Measurements from ENCODE around the gene MCF2L. TPM values are rescaled to one million over a fixed set of nuclear protein-coding genes. Genes with fewer than 3 reads are reported as not detected.

MCF2L gene
- total RNA-seq, 2 experiments from 2014 or later = 13.0 to 13.5 TPM

GRCh38 chr13:113061271-113061625, 92.2 kb downstream of the MCF2L start:
- Histone ChIP-seq H3K36me3 (ENCODE audit: insufficient read depth, low read length) (no peaks in the 10 kb centered on the region), H3K27ac (ENCODE audit: low read depth in 1 of 2, low read length in 2 of 2) (no peak overlapping the region), H3K27me3 (ENCODE audit: control insufficient read depth in 1 of 2, insufficient read depth in 2 of 2, low read length in 2 of 2) (no peaks in the 10 kb centered on the region), H3K4me3 (ENCODE audit: low read length) (no peak overlapping the region), H3K9me3 (ENCODE audit: control insufficient read depth in 1 of 2, insufficient read depth in 1 of 2, low read length in 2 of 2) (peaks cover 0 to 30% of the 10 kb centered on the region in 2 experiments), H3K4me1 (ENCODE audit: insufficient read depth, low read length) (no peaks in the 10 kb centered on the region)
- POLR2A ChIA-PET = no interaction called here
- ATAC-seq (ENCODE audit: poor library complexity) (no peak), DNase-seq (no peak)
- Mint-ChIP-seq H3K4me3 (no peak overlapping the region), H3K27ac (no peak overlapping the region), H3K27me3 (no peaks in the 10 kb centered on the region), H3K9me3 (no peaks in the 10 kb centered on the region), H3K4me1 (ENCODE audit: low read depth) (no peaks in the 10 kb centered on the region), H3K36me3 (ENCODE audit: low read depth) (peaks cover 8% of the 10 kb centered on the region)
- TF ChIP-seq, protein P1, sequence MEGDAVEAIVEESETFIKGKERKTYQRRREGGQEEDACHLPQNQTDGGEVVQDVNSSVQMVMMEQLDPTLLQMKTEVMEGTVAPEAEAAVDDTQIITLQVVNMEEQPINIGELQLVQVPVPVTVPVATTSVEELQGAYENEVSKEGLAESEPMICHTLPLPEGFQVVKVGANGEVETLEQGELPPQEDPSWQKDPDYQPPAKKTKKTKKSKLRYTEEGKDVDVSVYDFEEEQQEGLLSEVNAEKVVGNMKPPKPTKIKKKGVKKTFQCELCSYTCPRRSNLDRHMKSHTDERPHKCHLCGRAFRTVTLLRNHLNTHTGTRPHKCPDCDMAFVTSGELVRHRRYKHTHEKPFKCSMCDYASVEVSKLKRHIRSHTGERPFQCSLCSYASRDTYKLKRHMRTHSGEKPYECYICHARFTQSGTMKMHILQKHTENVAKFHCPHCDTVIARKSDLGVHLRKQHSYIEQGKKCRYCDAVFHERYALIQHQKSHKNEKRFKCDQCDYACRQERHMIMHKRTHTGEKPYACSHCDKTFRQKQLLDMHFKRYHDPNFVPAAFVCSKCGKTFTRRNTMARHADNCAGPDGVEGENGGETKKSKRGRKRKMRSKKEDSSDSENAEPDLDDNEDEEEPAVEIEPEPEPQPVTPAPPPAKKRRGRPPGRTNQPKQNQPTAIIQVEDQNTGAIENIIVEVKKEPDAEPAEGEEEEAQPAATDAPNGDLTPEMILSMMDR (IDR thresholded peaks at IDR 0.05) = no peak
- CTCF ChIA-PET = no interaction called here
- intact Hi-C loops (cut with DNase I, micrococcal nuclease) = no loop called here

GRCh38 chr13:113061796-113062425, 92.9 kb downstream of the MCF2L start:
- no peaks in the 10 kb centered on the region for H3K27me3 Mint-ChIP-seq
- no peak overlapping the region for H3K27ac ChIP-seq (ENCODE audit: low read depth in 1 of 2, low read length in 2 of 2)
- TF ChIP-seq, protein P1 (IDR thresholded peaks at IDR 0.05) = no peak
- CTCF ChIA-PET = no interaction called here
- H3K4me3 ChIP-seq (ENCODE audit: low read length) = no peak overlapping the region
- no peak for ATAC-seq (ENCODE audit: poor library complexity)
- peaks cover 8% of the 10 kb centered on the region for H3K36me3 Mint-ChIP-seq (ENCODE audit: low read depth)
- no peaks in the 10 kb centered on the region for H3K4me1 ChIP-seq (ENCODE audit: insufficient read depth, low read length)
- no peaks in the 10 kb centered on the region for H3K4me1 Mint-ChIP-seq (ENCODE audit: low read depth)
- POLR2A ChIA-PET = no interaction called here
- H3K9me3 ChIP-seq (ENCODE audit: control insufficient read depth in 1 of 2, insufficient read depth in 1 of 2, low read length in 2 of 2) = peaks cover 0 to 23% of the 10 kb centered on the region in 2 experiments
- intact Hi-C loops (cut with DNase I, micrococcal nuclease) = no loop called here
- no peak overlapping the region for H3K4me3 Mint-ChIP-seq
- H3K27ac Mint-ChIP-seq = no peak overlapping the region
- no peaks in the 10 kb centered on the region for H3K36me3 ChIP-seq (ENCODE audit: insufficient read depth, low read length)
- no peaks in the 10 kb centered on the region for H3K9me3 Mint-ChIP-seq
- H3K27me3 ChIP-seq (ENCODE audit: control insufficient read depth in 1 of 2, insufficient read depth in 2 of 2, low read length in 2 of 2) = no peaks in the 10 kb centered on the region
- DNase-seq = no peak

- H3K36me3 ChIP-seq (ENCODE audit: insufficient read depth, low read length) = no peaks in the 10 kb centered on the region
- no peaks in the 10 kb centered on the region for H3K9me3 Mint-ChIP-seq
- no peak overlapping the region for H3K4me3 ChIP-seq (ENCODE audit: low read length)
- no peaks in the 10 kb centered on the region for H3K4me1 Mint-ChIP-seq (ENCODE audit: low read depth)
- no peaks in the 10 kb centered on the region for H3K27me3 Mint-ChIP-seq
- ATAC-seq (ENCODE audit: poor library complexity) (no peak), DNase-seq (no peak)
- ChIA-PET POLR2A (no interaction called here), CTCF (no interaction called here)
- H3K4me1 ChIP-seq (ENCODE audit: insufficient read depth, low read length) = no peaks in the 10 kb centered on the region
- no peak overlapping the region for H3K4me3 Mint-ChIP-seq
- TF ChIP-seq, protein P1 (IDR thresholded peaks at IDR 0.05) = no peak
- peaks cover 0 to 15% of the 10 kb centered on the region in 2 experiments for H3K9me3 ChIP-seq (ENCODE audit: control insufficient read depth in 1 of 2, insufficient read depth in 1 of 2, low read length in 2 of 2)
- no peak overlapping the region for H3K27ac Mint-ChIP-seq
- intact Hi-C loops (cut with DNase I, micrococcal nuclease) = no loop called here
- H3K27me3 ChIP-seq (ENCODE audit: control insufficient read depth in 1 of 2, insufficient read depth in 2 of 2, low read length in 2 of 2) = no peaks in the 10 kb centered on the region
- H3K27ac ChIP-seq (ENCODE audit: low read depth in 1 of 2, low read length in 2 of 2) = no peak overlapping the region
- peaks cover 8% of the 10 kb centered on the region for H3K36me3 Mint-ChIP-seq (ENCODE audit: low read depth)
Measured at GRCh38 chr13:113062691-113063090, 93.7 kb downstream of the MCF2L start.

All from CD4-positive, alpha-beta T cell (primary cell).